WTC11 (cell line): Measurements from ENCODE around the gene STX12.

ENCODE experiments used
- ATF3 ChIP-seq: sonication (generic); formaldehyde crosslinking; conservative IDR thresholded peaks from 2 replicates; pipeline ENCODE4 v1.8.1; 2022; ENCODE audit warnings: mild to moderate bottlenecking, missing genetic modification reagents
- CREM ChIP-seq: sonication (generic); formaldehyde crosslinking; IDR thresholded peaks from 2 replicates; pipeline ENCODE4 v1.8.1; 2022; ENCODE audit warnings: mild to moderate bottlenecking, missing genetic modification reagents, moderate library complexity
- CTCF ChIP-seq: fragments of 200-600 bp; IDR thresholded peaks from 2 replicates; pipeline ENCODE4 v1.8.0; 2022; ENCODE audit warnings: antibody characterized with exemption
- SMAD4 ChIP-seq: sonication (generic); formaldehyde crosslinking; IDR thresholded peaks from 2 replicates; pipeline ENCODE4 v1.8.0; 2022; ENCODE audit warnings: mild to moderate bottlenecking, missing genetic modification reagents
- TF ChIP-seq, protein P1 (sequence below): sonication (generic); formaldehyde crosslinking; IDR thresholded peaks from 2 replicates; pipeline ENCODE4 v1.8.0; 2022; ENCODE audit warnings: mild to moderate bottlenecking, missing genetic modification reagents
- TF ChIP-seq, protein P2 (sequence below): sonication (generic); formaldehyde crosslinking; IDR thresholded peaks from 2 replicates; pipeline ENCODE4 v1.8.1; 2023; ENCODE audit warnings: mild to moderate bottlenecking, missing genetic modification reagents

GRCh38 chr1:27830621-27831440 is 57.8 kb downstream of the STX12 start, which contains the start of gene PPP1R8:
- TF ChIP-seq, protein P1, sequence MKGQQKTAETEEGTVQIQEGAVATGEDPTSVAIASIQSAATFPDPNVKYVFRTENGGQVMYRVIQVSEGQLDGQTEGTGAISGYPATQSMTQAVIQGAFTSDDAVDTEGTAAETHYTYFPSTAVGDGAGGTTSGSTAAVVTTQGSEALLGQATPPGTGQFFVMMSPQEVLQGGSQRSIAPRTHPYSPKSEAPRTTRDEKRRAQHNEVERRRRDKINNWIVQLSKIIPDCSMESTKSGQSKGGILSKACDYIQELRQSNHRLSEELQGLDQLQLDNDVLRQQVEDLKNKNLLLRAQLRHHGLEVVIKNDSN, result no peak; the same call in 1 of the 2 replicates
- TF ChIP-seq, protein P2, sequence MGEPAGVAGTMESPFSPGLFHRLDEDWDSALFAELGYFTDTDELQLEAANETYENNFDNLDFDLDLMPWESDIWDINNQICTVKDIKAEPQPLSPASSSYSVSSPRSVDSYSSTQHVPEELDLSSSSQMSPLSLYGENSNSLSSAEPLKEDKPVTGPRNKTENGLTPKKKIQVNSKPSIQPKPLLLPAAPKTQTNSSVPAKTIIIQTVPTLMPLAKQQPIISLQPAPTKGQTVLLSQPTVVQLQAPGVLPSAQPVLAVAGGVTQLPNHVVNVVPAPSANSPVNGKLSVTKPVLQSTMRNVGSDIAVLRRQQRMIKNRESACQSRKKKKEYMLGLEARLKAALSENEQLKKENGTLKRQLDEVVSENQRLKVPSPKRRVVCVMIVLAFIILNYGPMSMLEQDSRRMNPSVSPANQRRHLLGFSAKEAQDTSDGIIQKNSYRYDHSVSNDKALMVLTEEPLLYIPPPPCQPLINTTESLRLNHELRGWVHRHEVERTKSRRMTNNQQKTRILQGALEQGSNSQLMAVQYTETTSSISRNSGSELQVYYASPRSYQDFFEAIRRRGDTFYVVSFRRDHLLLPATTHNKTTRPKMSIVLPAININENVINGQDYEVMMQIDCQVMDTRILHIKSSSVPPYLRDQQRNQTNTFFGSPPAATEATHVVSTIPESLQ (CRISPR knock-in tag), result no peak
- TF ChIP-seq CTCF (no peak), CREM (CRISPR knock-in tag) (0 out of 2 replicates have a peak, but pooled peaks have one; percentile 2), SMAD4 (no peak), ATF3 (CRISPR knock-in tag) (no peak)
